EH (cell line): Measurements from ENCODE around the gene TNFAIP8L3.

Experiments
- DNase-seq: peaks from one replicate; pipeline ENCODE4 v3.0.0-alpha.2; 2015; ENCODE audit warnings: low read depth

The TNFAIP8L3 gene

DNA sequence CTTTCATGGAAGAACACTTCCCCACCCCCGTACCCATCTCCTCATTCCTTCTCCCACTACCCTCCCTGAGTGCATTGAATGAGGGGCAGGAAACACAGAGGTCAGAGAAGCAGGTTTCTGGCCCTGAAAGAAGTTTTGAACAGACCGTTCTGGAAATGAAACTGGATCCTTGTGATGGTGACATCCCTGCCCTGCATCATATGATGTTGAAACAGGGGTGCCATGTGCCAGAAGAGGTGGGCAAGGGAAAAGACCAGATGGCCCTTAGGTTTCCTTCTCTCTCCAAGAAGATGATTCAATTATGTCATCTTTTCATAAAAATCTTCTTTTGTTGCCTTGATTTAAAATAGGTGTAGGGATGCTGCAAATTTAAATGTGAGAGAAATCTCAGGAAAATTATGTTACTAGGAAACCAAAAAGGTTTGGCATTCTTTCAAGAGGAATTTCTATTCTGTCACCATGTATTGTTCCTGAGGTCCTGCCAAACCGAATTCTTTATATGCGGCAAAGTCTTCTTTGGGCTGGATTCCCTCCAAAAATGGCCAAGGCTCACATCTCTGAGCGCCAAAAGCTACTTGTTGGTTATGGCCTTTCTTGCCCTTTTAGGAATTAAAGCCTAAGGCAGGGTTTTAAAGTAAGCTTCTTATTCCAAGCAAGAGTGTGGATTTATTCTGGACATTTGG, 19.9 kb upstream of the TNFAIP8L3 start:
- DNase-seq = peak; percentile 62

DNA sequence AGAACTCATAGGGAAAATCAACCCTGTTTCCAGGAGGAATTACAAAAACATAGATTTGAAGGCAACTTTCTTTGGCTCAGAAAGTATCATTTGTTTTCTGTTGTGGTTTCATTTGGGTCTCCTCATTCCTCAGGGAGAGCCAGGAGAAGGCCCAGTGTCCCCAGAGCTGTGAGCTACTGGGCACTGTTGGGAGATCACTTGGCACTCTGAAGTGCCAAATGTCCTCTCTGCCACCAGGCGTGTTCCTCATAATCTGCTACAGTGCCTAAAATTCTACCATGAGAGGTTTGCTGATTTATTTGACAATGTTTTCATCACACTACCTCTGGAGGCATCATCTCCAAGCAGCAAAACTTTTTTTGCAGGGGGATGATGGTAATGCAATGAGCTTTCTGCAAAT, 17.4 kb upstream of the TNFAIP8L3 start:
- no peak for DNase-seq

DNA sequence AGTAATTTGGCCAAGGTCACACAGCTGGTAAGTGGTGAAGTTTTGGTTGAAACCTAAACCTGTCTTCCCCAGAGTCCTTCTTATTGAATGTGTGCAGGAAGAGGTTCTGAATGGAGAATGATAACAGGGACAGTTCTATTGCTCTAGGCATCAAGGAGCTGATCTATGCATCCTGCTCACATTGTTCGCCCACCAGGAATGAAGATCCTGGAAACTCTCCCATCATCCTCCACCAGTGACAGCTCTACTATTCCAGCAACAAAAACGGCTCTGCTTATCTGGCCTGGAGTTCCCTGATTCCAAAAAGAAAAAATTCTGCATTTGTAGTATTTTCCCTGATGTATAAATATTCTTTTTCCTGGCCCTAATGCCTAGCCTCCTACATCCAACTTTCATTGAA, 16.4 kb upstream of the TNFAIP8L3 start:
- DNase-seq = peak; percentile 56

DNA sequence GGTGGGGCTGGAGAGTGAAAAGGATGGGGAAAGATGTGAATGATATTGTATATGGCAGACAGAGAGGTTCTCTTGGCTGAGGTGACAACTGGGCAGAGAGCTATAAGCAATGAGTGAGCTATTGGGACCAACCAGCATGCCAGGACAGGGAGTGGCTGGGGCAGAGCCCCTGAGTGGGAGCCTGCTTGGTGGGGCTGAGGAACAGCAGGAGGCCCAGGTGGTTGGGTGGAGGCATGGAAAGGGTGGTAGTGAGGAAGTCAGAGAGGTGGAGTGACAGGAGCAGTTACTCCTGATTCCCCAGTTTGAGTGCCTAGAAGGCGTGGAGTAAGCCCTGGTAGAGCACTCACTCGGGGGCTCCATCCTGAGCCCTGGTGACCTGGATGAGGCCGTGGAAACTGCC, 15.5 kb upstream of the TNFAIP8L3 start:
- DNase-seq = no peak

DNA sequence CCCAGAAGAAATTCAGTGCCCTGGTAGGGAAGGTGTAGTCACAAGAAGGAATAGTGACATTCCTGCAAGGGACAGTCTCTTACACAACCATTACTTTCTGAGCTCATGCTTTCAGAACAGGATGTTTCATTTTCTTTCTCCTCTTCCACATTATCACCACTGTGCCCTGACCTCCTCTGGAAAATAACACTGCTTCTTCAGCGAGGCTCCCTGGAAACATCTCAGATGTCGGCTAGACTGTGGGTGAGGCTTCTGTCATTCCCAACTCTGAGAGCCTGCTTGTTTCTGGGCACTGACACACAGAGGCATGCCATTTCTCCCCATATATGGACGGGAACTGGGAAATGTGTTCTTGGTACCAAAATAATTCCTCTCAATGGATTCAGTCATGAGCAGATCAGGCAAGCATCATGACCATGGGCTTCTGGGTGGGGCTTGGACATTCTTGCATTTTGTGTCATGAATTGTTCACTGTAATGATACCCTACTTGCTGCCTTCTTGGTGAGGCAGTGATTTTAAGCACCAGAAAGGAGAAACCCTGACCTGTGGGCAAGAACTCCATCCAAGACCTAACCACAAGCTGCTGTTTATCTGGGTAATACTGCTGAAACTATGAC, 14.3 kb upstream of the TNFAIP8L3 start:
- peak; percentile 92 for DNase-seq

DNA sequence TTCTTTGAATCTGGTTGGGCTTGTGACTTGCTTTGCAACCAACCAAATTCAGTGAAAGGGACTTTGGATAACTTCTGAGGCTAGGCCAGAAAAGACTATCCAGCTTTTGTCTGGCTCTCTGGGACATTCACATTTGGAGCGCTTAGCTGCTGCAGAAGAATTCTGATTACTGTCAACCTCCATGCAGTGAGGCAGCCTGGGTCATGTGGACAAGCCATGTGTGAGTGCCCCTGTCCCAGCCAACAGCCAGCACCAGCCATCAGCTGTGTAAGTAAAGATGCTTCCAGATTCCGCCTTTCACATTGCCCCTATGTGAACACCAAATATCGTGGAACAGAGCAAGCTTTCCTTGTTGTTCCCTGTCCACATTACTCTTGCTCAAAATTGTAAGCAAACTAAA, 12.9 kb upstream of the TNFAIP8L3 start:
- DNase-seq = no peak

DNA sequence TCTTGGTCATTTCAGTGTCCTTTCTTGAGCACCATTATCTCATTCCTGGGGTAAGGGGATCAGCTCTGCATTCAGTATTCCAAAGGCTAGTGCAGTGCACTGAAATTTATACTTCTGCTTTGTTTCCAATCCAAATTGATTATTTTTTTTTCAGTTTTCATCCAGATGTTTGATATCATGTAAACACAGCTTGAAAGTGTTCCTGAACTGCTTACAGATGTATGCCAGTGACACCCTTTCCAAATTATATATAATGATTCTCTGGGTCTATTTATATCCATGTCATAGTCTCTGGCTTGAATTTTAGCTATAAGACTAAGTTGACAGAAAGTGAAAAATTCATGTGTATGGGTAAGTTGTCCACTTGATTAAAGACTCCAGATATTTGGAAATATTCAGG, 11.8 kb upstream of the TNFAIP8L3 start:
- DNase-seq = no peak

DNA sequence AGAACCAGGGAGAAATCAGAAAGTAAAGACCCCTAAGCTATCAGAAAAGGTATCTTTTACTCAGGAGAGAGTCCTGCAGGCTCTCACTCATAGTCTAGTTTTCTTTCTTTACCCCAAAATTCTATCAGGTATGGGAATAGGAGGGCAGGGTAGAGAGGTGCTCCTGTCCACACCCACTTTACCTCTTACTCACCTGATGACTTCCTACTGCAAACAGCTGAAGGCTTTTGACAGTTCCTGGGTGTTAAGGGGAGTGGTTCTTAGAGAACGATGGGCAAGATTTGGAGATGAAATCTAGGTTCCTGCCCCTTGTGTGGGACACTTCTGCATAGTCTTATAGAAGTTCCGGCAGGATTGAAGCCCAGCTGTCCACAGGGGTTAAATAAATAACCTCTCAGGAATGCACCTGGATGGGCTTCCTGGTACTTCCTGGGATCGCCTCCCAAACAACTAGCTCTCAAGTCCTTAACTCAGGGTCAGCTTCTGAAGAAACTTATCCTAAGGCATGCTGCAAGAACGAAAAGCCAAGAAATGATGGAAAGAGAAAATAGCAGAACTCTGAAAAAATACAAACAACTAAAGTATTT, 10.8 kb upstream of the TNFAIP8L3 start:
- no peak for DNase-seq

DNA sequence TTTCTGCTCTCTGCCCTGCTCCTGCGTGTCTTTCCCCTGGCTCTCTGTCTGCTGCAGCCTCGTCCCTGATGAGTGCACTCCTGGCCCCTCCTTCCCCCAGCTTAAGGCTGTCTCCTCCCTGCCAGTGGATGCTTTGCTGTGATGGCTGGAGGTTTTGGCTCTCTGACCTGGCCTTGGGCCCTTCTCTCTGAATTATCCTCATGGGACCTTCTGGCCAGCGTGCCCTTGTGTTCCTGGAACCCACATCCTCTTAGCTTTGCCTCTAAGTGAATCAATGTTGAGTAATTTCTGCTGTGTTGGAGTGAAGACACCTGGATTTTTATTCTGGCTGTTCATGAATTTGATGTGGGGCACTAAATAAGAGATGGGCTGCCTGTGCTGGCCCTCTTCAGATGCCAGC, 9.8 kb upstream of the TNFAIP8L3 start:
- no peak for DNase-seq

DNA sequence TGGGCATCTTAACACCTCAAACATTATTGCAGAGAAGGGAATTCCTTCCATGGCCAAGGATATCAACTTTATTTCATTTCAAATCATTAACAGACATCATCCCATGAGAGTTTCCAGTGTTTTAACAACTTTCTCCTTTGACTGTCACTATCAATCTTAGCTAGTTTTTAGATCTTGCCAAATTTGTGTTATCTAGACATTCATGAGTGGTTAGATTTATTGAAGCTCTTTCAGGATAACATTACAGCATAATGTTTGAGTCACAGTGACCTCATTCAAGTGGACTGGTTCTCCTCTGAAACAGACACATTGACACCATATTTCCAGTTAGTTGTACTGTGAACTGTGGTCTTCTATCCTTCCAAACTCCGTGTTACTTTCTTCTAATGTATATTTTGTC, 8.6 kb upstream of the TNFAIP8L3 start:
- DNase-seq = peak; percentile 71

DNA sequence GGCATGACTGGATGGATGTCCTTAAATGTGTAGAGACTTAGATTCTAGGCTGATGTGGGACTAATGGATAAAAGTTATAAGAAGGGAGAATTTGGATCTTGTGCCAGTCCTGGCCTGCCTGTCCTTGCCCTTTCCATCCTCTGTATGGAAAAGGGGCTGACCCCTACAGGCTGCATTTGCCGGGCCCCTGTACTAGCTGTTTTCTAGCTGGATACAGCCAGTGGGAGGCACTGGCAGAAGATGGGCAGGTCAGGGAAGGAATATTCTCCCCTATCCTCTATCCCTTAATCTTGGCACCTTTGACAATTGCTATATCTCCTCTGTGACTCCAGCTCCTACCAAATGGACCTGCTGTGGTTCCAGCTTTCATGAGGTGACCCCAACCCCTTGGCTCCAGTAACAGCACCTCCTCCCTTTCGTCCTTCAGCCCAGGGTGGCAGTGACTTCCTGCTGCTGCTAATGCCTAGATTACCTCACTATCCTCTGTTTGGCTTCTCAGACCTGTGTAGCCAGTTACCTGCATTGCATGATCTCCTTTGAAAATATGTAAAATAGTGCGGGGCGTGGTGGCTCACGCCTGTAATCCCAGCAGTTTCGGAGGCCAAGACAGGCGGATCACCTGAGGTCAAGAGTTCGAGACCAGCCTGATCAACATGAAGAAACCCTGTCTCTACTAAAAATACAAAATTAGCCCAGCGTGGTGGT, 6.2 kb upstream of the TNFAIP8L3 start:
- DNase-seq = no peak

DNA sequence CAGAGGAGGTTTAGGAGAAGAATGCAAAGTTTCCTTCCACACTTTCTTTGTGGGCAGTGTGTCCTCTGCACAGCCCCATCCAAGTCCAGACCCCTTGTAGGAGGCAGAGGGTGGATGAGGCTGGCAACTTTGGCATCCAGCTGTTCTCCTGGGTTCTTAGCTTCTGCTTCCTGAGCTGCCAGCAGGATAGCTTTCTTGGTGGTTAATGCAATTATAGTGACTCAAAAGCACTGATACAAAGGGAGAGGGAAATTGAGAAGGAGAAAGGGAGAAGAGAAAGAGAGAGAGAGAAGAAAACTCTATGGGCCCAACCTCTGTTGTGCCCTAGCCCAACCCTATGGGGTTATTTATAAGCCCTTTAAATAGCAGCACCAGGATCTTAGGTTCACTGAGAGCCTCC, 4.5 kb upstream of the TNFAIP8L3 start:
- no peak for DNase-seq

DNA sequence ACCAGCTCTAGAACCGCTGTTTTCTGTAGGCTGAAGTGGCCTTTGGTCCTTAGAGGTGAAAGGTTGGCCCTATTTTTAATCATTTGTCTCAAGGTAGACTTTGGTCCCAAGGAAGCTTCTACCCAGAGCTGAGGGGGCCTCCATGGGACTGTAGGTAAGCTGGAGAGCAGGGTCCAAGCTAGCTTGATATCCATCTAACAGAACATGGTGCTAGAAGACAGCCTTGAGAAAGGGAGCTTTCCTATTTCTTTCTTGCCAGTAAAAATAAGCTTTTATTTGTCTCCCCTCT, 3.6 kb upstream of the TNFAIP8L3 start:
- no peak for DNase-seq

DNA sequence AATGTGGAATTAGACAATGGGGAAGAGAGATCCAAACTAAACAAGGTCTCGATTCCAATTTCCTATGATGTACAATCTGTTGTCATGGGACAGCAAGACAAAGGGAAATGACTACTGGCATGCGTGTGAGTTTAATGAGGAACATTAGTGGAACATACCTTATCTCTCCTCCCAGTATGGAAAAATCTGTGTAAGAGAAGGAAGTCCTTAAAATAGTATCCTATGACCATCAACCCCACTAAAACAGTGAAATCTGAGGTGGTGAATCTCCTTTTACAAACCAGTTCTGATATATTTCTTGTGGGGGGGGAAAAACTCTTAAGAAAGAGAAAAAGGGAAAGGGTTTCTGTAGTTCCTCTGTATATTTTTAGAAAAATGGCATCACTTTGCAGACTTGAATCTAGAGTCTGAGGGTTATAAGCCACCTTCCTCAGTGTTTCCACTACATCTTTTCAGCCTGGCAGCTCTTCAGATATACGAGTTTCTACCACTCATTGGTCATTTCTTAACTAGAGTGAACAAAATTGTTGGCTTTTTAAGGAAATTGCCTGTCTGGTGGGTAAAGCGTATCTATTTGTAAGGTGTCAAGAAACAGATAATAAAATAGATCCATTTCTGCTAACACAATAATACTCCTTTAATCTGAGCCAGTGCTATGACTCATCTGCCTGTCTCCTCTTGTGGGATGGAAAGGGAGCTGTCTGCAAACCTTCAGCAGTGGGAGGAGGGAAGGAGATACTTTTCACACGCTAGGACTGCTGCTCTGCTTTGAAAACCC, 3.0 kb upstream of the TNFAIP8L3 start:
- peak; percentile 72 for DNase-seq

DNA sequence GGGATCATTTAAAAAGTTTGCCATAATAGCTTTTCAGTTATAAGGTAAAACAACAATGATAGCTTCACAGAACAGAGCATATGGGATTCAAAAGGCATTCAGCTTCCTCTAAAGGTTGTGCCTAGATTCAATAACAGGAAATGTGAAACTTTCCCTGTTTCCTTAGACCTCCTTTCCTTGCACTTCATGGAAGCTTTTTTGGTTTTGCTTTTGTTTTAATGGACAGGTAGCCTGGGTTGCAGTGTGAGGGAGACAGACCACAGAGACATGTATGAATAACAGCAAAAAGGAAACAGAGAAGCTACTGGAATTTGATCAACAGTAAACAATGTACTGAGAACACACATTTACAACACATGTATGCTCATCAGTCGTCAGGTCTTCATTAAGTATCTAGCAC, 2.3 kb upstream of the TNFAIP8L3 start:
- DNase-seq = no peak

DNA sequence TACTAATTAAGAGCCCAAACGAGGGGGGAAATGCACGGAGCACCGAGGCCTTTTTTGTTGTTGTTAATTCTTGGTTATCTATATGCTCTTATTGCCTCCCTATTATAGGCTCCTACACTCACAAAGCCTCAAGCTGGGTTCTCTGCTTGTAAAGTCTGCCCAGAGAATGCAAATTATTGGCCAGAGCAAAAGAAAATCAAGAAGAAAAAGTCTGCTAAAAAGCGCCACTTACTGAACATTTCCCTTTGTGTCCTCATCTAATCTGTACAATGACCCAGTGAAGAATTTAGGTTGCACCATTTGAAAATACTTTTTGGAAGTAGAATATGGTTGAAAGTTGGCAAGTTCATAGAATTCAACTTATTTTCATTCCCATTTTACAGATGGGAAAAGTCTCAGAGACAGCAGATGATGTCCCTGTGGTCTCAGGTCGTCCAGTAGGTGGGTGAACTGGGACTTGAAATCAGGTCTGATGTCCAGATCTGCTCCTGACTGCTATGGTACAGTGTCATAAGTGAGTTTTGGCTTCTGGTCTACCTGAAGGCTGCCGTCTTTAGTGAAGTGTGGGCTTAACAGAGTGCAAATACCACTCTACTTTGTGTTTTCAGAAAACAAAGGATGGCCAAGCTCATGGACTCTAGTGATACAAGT, 1.1 kb upstream of the TNFAIP8L3 start:
- DNase-seq = no peak

DNA sequence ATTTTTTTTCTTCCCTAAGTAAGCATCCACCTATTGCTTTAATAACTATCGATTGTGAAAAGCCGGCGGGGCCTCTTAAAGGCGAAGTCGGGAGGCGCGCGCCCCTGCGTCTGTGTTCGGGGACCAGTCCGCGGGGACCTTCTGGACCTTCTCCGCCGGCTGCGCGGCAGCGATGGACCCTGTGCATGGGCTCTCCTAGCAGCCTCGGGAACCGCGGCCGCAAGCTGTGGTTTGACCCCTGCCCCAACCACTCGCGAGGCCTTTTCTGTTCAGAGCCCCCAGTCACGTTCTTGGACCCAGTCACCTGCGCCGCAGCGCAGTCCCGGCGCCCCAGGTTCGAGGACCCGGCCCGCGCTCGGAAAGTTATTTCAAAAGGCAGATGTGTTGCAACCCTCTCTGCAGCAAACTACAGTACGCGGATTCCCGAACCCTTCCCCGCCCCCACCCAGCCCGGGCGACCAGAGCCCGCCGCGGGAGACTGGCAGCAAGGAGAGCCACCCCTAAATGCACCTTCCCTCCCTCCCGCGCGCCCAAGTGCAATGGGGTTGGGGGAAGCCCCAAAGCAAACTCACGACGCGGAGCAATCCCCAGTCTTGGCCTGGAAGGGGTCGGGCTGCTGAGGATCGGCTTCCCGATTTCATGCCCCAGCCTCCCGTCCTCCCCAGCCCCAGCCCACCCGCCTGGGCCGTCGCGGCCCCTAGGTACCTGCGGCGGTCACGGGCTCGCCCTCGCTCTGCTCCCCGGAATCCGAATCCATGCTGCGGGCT, 684 bp downstream of the TNFAIP8L3 start:
- peak; percentile 11 for DNase-seq

DNA sequence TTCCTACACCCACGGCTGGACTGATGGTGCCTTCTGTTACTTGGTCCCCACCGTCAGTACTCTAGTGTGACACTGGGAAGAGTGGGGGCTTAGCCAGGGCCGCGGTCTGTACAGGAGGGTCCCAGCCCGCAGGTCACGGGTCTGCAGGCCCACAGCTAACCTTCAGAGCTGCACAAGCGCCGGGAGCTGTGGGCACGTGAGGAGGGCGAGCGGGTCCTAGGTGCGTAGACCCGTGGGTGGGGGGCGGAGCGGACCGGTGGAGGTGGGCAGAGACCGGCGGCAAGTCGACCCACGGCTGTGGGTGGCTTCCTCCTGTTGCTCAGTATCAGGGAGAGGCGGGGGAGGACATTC, 1.2 kb downstream of the TNFAIP8L3 start:
- no peak for DNase-seq

DNA sequence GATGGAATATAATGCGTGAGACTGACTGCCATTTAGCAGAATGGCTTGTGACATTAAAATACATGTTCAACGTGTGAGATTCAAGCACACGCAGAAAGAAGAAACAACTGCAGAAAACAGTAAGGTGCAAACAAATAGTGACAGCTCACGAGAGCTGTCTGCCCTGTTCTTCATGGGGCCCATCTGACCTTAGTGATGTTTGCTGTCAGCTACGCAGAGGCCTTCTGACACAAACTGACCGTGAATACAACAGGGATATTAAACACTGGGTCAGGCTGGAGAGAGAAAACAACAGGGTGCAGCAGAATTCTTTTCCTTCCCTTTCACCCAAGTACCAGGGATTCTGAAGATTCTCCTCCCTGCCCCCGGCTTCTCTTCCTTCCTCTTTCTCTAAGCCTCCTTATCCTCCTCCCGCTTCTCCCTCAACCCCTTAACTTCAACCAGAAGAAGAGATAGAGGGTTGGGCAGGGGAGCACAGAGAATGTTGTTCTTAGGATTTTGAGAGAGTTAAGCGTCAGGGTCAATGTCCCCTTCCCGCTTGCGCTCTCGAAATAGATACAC, 2.1 kb downstream of the TNFAIP8L3 start:
- no peak for DNase-seq

DNA sequence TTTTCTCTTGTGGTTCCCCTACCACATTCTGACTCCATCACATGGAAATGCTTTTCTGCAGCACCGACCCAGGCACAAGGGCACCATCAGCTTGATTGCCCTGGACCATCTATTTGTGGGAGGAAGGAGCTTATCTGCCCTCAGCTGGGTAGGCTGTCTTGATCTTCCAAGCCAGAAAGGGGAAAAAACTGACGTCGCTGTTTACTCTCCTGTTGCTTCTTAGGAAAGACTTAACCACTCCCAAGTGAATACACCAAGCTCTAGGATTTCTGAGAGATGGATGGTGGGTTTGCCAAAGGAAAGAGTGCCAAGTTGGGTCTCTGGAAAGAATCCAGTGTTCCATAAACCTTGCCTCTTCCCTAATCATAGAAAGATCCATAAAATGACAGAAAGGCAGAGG, 4.0 kb downstream of the TNFAIP8L3 start:
- no peak for DNase-seq
